Breast epithelium (tissue), 3 donors: Measurements from ENCODE around the gene CASZ1.

ENCODE experiments used
- CTCF ChIP-seq, 3 donors: fragments of 450-650 bp; IDR thresholded peaks; one replicate each; pipeline ENCODE4 v1.5.1; 2016 to 2017; ENCODE audit warnings: antibody characterized with exemption in 3 of 3, mild to moderate bottlenecking in 3 of 3, moderate library complexity in 3 of 3
- POLR2A ChIP-seq: fragments of 450-650 bp; IDR thresholded peaks from one replicate; pipeline ENCODE4 v1.6.1; 2016; ENCODE audit warnings: antibody characterized with exemption, mild to moderate bottlenecking, moderate library complexity

- TF ChIP-seq CTCF (IDR thresholded peaks at IDR 0.05) (no peak), POLR2A (no peak)
These were observed 166.5 kb downstream of the CASZ1 start for GRCh38 chr1:10629816-10630571.
